A549 (cell line): ENCODE results near the gene EYA2.

Experiments
- MAFK ChIP-seq: fragments of 450-650 bp; IDR thresholded peaks from 2 replicates; pipeline ENCODE4 v1.6.1; 2014; ENCODE audit not compliant: partially characterized antibody
- TF ChIP-seq, protein P1 (sequence below): fragments of >200 bp; sonication (Bioruptor Twin); formaldehyde crosslinking; IDR thresholded peaks from 3 replicates; pipeline ENCODE4 v1.5.1; 2016

DNA sequence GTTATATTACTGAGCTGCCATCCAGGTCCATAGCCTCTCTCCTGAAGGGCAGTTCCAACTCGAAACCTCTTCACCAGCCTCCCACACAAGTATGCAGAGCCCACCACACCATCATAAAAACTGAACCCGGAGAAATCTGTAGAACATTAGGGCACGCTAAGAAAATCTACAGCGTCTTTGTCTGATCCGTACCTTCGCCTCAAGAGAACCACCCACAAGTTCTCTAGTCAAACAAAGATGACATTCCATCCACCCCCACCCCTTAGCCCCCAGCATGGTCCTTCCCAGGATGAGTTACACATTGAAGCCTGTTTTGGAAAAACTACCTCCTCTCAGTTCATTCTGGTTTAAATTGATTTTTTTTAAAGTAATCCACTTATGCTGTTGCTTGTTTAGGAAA lies 242.1 kb downstream of the EYA2 start:
- TF ChIP-seq MAFK: no peak
- TF ChIP-seq, protein P1, sequence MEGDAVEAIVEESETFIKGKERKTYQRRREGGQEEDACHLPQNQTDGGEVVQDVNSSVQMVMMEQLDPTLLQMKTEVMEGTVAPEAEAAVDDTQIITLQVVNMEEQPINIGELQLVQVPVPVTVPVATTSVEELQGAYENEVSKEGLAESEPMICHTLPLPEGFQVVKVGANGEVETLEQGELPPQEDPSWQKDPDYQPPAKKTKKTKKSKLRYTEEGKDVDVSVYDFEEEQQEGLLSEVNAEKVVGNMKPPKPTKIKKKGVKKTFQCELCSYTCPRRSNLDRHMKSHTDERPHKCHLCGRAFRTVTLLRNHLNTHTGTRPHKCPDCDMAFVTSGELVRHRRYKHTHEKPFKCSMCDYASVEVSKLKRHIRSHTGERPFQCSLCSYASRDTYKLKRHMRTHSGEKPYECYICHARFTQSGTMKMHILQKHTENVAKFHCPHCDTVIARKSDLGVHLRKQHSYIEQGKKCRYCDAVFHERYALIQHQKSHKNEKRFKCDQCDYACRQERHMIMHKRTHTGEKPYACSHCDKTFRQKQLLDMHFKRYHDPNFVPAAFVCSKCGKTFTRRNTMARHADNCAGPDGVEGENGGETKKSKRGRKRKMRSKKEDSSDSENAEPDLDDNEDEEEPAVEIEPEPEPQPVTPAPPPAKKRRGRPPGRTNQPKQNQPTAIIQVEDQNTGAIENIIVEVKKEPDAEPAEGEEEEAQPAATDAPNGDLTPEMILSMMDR: no peak
